HG03521 (cell line): Measurements from ENCODE around the gene EIF2B2.
"Not testable (repeated sequence)": the region's sequence is repeated elsewhere in the genome, so short reads cannot be mapped to it uniquely, and the experiment has no call there.

Experiments
- ATAC-seq: cut with Tn5 transposase; IDR thresholded peaks from one replicate; pipeline ENCODE4 v1.9.1; 2021; ENCODE audit warnings: mild to moderate bottlenecking, moderate library complexity; ENCODE audit not compliant: unreplicated experiment

Gene EIF2B2

GRCh38 chr14:74988131-74988530, 14.6 kb upstream of the EIF2B2 start:
- no peak for ATAC-seq

- ATAC-seq, result no peak
Observed at GRCh38 chr14:74988993-74989392, 13.7 kb upstream of the EIF2B2 start.

- ATAC-seq, result not testable (repeated sequence)
Observed at GRCh38 chr14:74994182-74994581, 8.5 kb upstream of the EIF2B2 start.

- ATAC-seq, result not testable (repeated sequence)
Observed at GRCh38 chr14:74995781-74996180, 6.9 kb upstream of the EIF2B2 start.

GRCh38 chr14:75001261-75001660, 1.5 kb upstream of the EIF2B2 start:
- no peak for ATAC-seq

GRCh38 chr14:75001899-75002298, 822 bp upstream of the EIF2B2 start:
- no peak for ATAC-seq

GRCh38 chr14:75003250-75004027, 718 bp downstream of the EIF2B2 start:
- ATAC-seq, result no peak

- no peak for ATAC-seq
Observed at GRCh38 chr14:75005357-75005756, 2.6 kb downstream of the EIF2B2 start.

- ATAC-seq, result no peak
Observed at GRCh38 chr14:75009176-75009575, 6.5 kb downstream of the EIF2B2 start.

- ATAC-seq, result no peak
Observed at GRCh38 chr14:75010472-75011093, 7.9 kb downstream of the EIF2B2 start.

GRCh38 chr14:75011356-75011994, 8.8 kb downstream of the EIF2B2 start:
- ATAC-seq, result no peak

- no peak for ATAC-seq
Observed at GRCh38 chr14:75013290-75013689, 10.6 kb downstream of the EIF2B2 start.

- no peak for ATAC-seq
Observed at GRCh38 chr14:75015496-75015895, 12.8 kb downstream of the EIF2B2 start.

- no peak for ATAC-seq
Observed at GRCh38 chr14:75016815-75017214, 14.1 kb downstream of the EIF2B2 start.

GRCh38 chr14:75018694-75019093, 16.0 kb downstream of the EIF2B2 start:
- no peak for ATAC-seq

- ATAC-seq, result no peak
Observed at GRCh38 chr14:75022655-75023054, 19.9 kb downstream of the EIF2B2 start.

- ATAC-seq, result no peak
Observed at GRCh38 chr14:75023108-75023507, 20.4 kb downstream of the EIF2B2 start.

- no peak for ATAC-seq
Observed at GRCh38 chr14:75025082-75025481, 22.4 kb downstream of the EIF2B2 start.

GRCh38 chr14:75025876-75026275, 23.2 kb downstream of the EIF2B2 start:
- ATAC-seq, result no peak

GRCh38 chr14:75030147-75030546, 27.4 kb downstream of the EIF2B2 start:
- ATAC-seq, result no peak

GRCh38 chr14:75032939-75033338, 30.2 kb downstream of the EIF2B2 start:
- no peak for ATAC-seq

GRCh38 chr14:75040507-75040906, 37.8 kb downstream of the EIF2B2 start:
- no peak for ATAC-seq
